IPS DF 4.7 (cell line): ENCODE measurements around the gene XRCC6.
"Not testable (repeated sequence)": the region's sequence is repeated elsewhere in the genome, so short reads cannot be mapped to it uniquely, and the experiment has no call there.

ENCODE experiments used
- DNase-seq: peaks from one replicate; pipeline ENCODE4 v3.0.0-alpha.2; 2013; ENCODE audit warnings: low spot score; ENCODE audit errors: extremely low read depth

XRCC6 gene

GRCh38 chr22:41684194-41684593, 63.1 kb downstream of the XRCC6 start:
- no peak for DNase-seq

GRCh38 chr22:41686890-41687289, 65.8 kb downstream of the XRCC6 start:
- not testable (repeated sequence) for DNase-seq

GRCh38 chr22:41687901-41688364, 66.8 kb downstream of the XRCC6 start:
- no peak for DNase-seq

GRCh38 chr22:41688365-41689211, 67.5 kb downstream of the XRCC6 start, which contains the start of gene SNU13:
TSS of gene SNU13 (minus strand) at chr22:41688867. CDS start at chr22:41688796, 71 bp downstream.
- DNase-seq, result no peak

- DNase-seq, result no peak
Observed at GRCh38 chr22:41690476-41690875, 69.4 kb downstream of the XRCC6 start.

- DNase-seq, result no peak
Observed at GRCh38 chr22:41695211-41695610, 74.1 kb downstream of the XRCC6 start.

- DNase-seq, result no peak
Observed at GRCh38 chr22:41696703-41697102, 75.6 kb downstream of the XRCC6 start.

- peak; percentile 74 for DNase-seq
Observed at GRCh38 chr22:41697126-41697775, 76.2 kb downstream of the XRCC6 start.

- no peak for DNase-seq
Observed at GRCh38 chr22:41699264-41700107, 78.4 kb downstream of the XRCC6 start, which contains the start of gene MEI1. TSS of gene MEI1 (plus strand) at chr22:41699503. CDS start at chr22:41699539, 36 bp downstream.

- no peak for DNase-seq
Observed at GRCh38 chr22:41700108-41700364, 78.9 kb downstream of the XRCC6 start.

GRCh38 chr22:41702763-41703162, 81.7 kb downstream of the XRCC6 start:
- DNase-seq, result no peak

GRCh38 chr22:41709341-41709740, 88.2 kb downstream of the XRCC6 start:
- no peak for DNase-seq

GRCh38 chr22:41713004-41713403, 91.9 kb downstream of the XRCC6 start:
- no peak for DNase-seq
